Vagina (tissue), 2 donors: ENCODE measurements around the gene HCN4.

Experiments
- CTCF ChIP-seq, 3 experiments: fragments of 450-650 bp in 2 of 3; fragments of 200-600 bp in 1 of 3; sonication (generic) in 1 of 3; IDR thresholded peaks; one replicate each; pipeline ENCODE4 v1.5.1; 2017 to 2019; ENCODE audit warnings: antibody characterized with exemption in 3 of 3, mild to moderate bottlenecking in 2 of 3, moderate library complexity in 2 of 3
- POLR2A ChIP-seq, 2 donors: fragments of 450-650 bp; IDR thresholded peaks; one replicate each; pipeline ENCODE4 v1.6.1; 2017; ENCODE audit warnings: antibody characterized with exemption in 2 of 2, mild to moderate bottlenecking in 2 of 2, moderate library complexity in 2 of 2
- POLR2AphosphoS5 ChIP-seq, 2 donors: sonication (generic); formaldehyde crosslinking; IDR thresholded peaks; one replicate each; pipeline ENCODE4 v1.9.0; 2017; ENCODE audit warnings: antibody characterized with exemption in 2 of 2, mild to moderate bottlenecking in 2 of 2, low read depth in 1 of 2; ENCODE audit not compliant: insufficient read depth in 1 of 2

GRCh38 chr15:73361337-73361736, 7.4 kb downstream of the HCN4 start:
- TF ChIP-seq CTCF (IDR thresholded peaks at IDR 0.05), result no peak
- no peak for TF ChIP-seq POLR2A (IDR thresholded peaks at IDR 0.05)
- no peak for TF ChIP-seq POLR2AphosphoS5 (IDR thresholded peaks at IDR 0.05; ENCODE audit: insufficient read depth in 1 of 2, low read depth in 1 of 2)
